D721Med (cell line): ENCODE results near the gene CEP350.

Experiments used
- DNase-seq: peaks from one replicate; pipeline ENCODE4 v3.0.0; 2011; ENCODE audit warnings: low spot score; ENCODE audit not compliant: insufficient read length
- FAIRE-seq: peaks from 2 replicates; lab custom pipeline; 2011; peaks lifted over from hg19 to GRCh38; lab: Jason Lieb, UNC
- CTCF ChIP-seq: IDR thresholded peaks from 2 replicates; pipeline ENCODE4 v1.5.1; 2012; ENCODE audit warnings: mild to moderate bottlenecking, control low read depth; ENCODE audit not compliant: insufficient read depth; ENCODE audit errors: missing control alignments

The CEP350 gene

GRCh38 chr1:179923029-179923428 is 31.6 kb upstream of the CEP350 start:
- FAIRE-seq (no peak), DNase-seq (no peak)
- TF ChIP-seq CTCF = no peak

GRCh38 chr1:179924268-179924667 is 30.3 kb upstream of the CEP350 start:
- no peak for FAIRE-seq
- DNase-seq = no peak
- no peak for TF ChIP-seq CTCF

- TF ChIP-seq CTCF = no peak
- FAIRE-seq (no peak), DNase-seq (no peak)
Measured at GRCh38 chr1:179925302-179925701, 29.3 kb upstream of the CEP350 start.

- no peak for TF ChIP-seq CTCF
- FAIRE-seq = no peak
- no peak for DNase-seq
Measured at GRCh38 chr1:179925922-179926849, 28.4 kb upstream of the CEP350 start.

- no peak for TF ChIP-seq CTCF
- FAIRE-seq (no peak), DNase-seq (no peak)
Measured at GRCh38 chr1:179926850-179927205, 27.8 kb upstream of the CEP350 start.

- DNase-seq = no peak
- no peak for TF ChIP-seq CTCF
- FAIRE-seq = no peak
Measured at GRCh38 chr1:179929955-179930798, 24.4 kb upstream of the CEP350 start.

GRCh38 chr1:179930867-179931266 is 23.7 kb upstream of the CEP350 start:
- TF ChIP-seq CTCF = no peak
- FAIRE-seq (no peak), DNase-seq (no peak)
